Forelimb muscle (tissue), 1 donor: Measurements from ENCODE around the gene SAMSN1. TPM values are rescaled to one million over a fixed set of nuclear protein-coding genes. Genes with fewer than 3 reads are reported as not detected.

ENCODE experiments used
- polyA plus RNA-seq: library from polyadenylated mRNA; unstranded; fragments of 120-200 nt; gene quantifications from one replicate; pipeline ENCODE4 v1.2.1, GENCODE V29; 2013; ENCODE audit not compliant: insufficient read length

Gene SAMSN1
- polyA plus RNA-seq, 1 donor: 1.4 TPM

Other genes with a start within 250 kb of the SAMSN1 start
- 27.5 TPM for gene HSPA13, start 163.2 kb downstream of the SAMSN1 start, polyA plus RNA-seq